Stimulated activated CD4-positive, alpha-beta T cell treated with anti-CD3 and anti-CD28 coated beads, Interleukin-1b, Interleukin-23, amount 100 ng/mL, for 4 hours (primary cell): ENCODE results near the gene HM13.
A peak's percentile ranks its signal among the peaks of the same experiment; 100 is the strongest.
"Not testable (repeated sequence)": the region's sequence is repeated elsewhere in the genome, so short reads cannot be mapped to it uniquely, and the experiment has no call there.

Experiments
- DNase-seq, 2 donors: peaks; one replicate each; pipeline ENCODE4 v3.0.0-alpha.2; 2020; ENCODE audit warnings: low read depth in 2 of 2

Gene HM13

DNA sequence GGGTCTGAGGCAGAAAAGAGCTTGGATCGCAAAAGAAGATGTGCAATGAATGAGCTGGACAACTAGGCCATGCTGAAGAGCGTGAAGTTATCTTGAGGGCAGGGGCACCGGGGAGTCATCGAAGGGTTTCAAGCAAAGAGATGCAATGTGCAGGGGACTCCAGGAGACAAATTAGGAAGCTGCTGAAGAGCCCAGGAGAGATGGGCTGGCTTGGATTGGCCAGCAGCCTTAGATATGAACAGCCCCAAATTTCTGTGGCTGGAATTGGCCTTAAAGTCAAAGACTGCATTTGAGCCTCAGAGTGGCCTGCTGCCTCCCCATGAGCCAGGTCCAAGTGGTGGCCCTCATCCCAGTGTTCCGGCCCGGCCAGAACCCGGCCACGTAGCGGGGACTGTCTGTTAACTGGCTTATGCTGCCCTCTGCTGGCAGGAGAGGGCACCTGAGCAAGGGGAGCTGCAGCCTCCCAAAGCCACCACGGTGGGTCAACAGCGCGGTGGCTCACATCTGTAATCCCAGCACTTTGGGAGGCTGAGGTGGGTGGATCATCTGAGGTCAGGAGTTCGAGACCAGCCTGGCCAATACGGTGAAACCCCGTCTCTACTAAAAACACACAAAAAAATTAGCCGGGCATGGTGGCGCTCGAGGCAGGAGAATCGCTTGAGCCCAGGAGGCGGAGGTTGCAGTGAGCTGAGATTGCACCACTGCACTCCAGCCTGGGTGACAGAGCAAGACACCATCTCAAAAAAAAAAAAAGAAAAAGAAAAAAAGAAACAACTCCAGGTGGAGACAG lies 11.2 kb upstream of the HM13 start:
- DNase-seq, result peak; percentile 68 to 69

DNA sequence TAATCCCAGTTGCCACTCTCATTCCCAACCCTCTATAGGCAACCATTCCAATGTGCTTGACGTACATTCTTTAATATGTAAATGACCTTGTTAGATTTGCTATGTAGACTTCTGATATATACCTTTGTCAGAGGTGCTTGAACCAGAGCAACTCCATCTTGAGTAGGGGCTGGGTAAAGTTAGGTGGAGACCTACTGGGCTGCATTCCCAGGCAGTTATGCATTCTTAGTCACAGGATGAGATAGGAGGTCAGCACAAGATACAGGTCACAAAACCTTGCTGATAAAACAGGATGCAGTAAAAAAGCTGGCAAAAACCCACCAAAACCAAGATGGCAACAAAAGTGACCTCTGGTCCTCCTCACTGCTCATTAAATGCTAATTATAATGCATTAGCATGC lies 8.3 kb upstream of the HM13 start:
- DNase-seq, result no peak

DNA sequence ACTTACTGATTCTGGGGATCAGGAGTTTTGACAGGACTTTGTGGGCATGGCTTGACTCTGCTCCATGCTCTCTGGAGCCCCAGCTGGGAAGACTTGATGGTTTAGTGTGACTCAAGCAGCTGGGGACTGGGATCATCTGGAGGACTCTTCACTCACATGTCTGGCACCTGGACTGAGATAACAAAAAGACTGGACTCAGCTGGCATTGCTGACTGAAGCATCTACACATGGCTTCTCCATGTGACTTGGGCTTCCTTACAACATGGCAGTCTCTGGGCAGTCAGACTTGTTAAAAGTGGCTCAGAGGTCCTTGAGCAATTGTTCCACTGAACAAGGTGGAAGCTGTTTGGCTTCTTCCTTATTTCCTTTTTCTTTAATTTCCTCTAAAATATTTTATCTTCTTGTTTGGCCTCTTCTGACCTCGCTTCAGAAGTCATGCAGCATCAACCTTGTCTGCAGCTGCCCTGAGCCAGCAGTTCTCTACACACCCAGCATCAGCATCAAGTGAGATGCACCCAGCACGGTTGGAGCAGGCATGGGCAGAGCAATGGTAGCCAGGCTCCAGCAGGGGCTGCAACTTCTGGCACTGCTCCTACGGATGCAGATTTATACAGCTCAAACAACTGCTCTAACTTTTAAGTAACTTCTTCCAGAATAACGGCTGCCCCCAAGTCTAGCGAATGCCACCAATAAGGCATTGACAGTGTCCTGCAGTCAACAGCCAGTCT lies 5.6 kb upstream of the HM13 start:
- no peak for DNase-seq

DNA sequence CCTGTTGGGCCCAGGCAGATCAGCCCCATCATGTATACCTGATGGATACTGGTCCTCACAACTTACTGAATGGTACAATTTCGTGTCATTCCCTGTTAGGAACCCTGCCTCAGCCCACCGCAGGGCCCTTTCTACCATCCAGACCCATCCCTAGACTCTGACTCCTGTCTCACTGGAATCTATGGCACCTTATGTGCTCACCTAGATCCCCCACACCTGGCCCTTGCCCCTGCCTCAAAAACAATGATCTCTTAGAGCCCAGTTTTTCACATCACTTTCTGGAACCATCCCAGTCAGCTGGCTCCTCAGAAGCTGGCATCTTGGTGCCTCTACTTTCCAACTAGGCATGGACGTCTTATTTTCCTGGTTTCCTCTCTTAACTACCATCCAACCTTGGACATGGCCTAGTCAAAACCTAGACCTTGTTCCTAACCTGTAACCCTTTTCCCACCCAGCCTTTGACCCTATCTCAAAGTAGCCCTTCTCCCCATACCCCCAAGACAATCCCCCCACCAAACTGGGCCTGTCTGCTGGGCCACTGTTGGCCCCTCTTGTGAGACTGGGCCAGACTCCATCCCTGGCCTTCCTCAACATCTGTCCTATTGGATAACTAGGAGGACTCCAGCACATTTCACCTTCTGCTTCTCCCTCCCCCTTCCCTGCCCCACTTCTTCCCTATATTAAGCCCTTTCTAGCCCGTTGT lies 981 bp downstream of the HM13 start:
- no peak for DNase-seq

DNA sequence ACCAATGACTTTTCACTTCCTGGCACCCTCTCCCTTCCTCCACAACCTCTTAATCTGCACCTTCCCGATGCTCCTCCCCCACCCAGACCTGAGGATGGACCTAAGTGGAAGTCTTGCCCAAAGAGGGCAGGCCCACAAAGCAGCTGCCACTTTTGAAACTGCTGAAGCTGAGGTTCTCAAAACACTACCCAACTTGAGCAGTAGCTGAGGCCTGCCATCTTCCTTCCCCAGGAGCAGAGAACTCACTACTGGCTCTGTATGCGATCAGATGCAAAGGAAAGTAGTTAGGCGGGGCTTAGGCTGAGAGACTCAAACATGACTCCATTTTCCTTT lies 1.5 kb downstream of the HM13 start:
- no peak for DNase-seq

DNA sequence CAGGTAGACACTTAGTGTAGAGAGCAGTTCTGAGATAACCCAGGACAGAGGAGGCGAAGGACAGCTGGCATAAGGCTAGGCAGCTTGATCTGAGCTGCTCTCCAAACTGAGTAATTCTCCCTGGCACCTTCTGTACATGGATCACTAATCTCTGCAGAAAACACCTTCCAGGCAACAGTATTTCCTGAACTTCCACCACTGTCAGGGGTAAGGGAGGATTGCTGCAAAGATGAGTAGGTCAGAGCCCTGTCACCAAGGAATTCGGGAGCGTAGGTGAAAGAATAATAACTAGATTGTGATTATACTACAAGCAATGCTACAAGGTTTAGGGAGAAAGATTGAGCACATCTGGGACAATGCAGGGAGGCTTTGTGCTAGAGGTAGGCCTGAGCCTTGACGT lies 1.9 kb downstream of the HM13 start:
- DNase-seq, result no peak

DNA sequence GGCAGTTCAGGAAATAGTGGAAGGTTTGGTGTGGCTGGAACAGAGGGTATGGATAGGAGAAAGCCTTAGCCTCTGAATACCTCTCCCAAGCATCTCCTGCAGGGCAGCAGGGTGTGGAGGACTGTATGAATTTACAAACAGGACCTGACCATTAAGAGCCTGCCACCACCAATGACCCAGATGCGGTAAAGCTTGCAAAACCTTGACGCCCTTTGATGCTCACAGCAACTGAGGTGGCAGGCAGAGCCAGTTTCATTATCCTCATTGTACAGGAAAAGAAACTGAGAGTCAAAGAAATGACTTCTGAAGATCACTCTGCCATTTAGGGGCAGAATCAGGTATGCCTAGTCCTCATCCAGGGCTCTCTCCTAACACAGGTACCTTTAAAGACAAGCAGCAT lies 2.4 kb downstream of the HM13 start:
- DNase-seq, result no peak

DNA sequence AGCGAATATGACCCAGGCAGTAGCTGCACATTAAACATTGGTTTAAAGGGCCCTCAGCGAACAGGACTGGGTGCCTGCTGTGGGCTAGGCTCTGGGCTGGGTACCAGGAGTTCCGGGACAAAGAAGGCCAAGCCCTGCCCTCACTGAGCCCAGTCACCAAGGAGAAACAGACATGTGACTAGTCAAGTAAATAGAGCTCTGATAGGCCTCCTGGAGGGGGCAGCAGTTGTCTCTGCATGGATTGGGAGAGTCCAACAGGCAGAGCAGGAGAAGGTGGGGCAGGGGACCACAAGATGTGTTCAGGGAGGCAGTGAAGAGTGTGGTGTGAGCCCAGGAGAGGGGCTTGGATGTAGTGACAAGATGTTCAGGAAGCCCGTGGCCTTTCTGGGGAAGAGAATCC lies 3.1 kb downstream of the HM13 start:
- no peak for DNase-seq

DNA sequence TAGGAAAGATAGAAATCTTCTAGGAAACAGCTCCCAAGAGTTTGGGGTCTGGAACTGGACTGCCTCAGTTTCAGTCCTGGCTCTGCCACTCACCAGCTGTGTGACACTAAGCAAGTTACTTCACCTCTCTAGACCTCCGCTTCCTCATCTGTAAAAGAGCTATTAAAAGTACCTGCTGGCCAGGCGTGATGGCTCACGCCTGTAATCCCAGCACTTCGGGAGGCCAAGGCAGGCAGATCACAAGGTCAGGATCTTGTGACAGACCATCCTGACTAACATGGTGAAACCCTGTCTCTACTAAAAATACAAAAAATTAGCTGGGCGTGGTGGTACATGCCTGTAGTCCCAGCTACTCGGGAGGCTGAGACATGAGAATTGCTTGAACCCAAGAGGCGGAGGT lies 7.0 kb downstream of the HM13 start:
- not testable (repeated sequence) for DNase-seq

DNA sequence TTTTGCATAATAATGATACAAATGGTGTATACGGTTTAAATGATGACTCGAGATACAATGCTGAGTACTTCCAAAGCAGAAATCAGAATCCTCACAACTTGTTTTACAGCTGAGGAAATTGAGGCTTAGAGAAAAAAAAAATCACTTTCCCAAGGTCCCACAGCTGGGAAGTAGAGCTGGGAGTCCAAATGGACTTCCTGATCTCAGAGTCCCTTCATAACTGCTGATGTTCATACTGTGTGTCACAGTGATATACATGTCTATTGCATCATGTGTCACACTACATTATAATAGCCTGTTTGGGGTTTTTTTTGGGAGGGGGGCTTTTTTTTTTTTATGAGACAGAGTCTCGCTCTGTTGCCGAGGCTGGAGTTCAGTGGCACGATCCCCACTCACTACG lies 8.5 kb downstream of the HM13 start:
- no peak for DNase-seq

DNA sequence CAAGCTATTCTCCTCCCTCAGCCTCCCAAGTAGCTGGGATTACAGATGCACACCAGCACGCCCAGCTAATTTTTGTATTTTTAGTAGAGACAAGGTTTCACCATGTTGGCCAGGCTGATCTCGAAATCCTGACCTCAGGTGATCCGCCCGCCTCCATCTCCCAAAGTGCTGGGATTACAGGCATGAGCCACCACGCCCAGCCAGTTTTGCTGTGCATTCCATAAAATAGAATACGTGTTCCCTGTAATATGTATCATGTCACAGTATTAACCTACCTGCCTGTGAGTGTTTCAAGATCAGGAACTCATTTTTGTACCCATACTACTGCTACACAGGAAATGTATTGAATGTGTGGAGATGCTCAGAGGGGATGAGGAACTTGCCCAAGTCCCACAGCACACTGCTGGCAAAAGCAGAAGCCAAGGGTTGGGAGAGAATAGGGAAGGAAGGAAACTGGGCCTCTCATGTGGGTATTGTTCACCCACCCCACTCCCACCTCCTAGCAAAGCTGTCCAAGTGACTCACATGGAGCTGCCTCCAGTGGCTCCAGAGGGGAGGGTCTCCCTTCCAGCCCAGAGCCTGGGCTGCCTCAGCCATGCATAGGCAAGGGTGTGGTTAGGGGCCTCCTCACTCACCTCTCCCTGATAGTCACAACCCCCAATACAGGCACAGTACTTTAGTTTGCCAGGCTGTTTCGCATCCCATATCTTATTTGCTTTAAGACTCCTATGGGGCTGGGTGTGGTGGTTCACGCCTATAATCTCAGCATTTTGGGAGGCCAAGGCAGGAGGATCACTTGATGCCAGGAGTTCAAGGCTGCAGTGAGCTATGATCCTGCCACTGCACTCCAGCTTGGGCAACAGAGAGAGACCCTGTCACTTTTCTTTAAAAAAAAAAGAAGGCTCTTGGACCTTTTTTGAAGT lies 9.4 kb downstream of the HM13 start:
- DNase-seq, result no peak

DNA sequence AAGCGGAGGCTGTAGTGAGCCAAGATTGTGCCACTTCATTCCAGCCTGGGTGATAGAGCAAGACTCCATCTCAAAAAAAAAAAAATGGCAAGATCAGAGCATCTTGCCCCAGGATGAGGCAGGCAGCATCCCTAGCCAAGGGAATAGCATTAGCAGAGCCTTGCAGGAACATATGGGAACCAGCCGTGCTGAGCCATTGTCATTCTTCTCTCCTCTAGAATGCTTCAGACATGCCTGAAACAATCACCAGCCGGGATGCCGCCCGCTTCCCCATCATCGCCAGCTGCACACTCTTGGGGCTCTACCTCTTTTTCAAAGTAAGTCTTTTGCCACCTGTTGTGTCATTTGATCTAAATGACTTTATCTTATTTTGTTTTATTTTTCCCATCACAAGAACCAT lies 13.0 kb downstream of the HM13 start:
- DNase-seq, result no peak

DNA sequence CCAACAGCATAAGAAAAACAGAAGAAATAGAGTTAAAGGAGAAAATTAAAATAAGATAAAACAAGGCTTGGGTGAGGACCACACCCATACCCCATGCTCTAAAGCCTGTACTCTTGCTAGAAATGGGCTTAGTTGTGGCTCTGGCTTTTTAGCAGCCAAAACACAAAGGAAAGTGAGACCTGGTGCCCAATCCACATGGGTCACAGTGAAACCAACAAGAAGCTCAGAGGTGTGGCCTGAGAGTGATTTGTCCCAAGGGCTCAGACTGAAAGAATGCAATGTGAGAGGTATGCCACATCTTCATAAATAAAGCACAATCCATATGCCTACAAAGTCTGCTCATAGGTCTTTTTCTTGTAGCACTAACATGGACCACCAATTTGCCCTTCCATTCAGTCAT lies 21.1 kb downstream of the HM13 start:
- no peak for DNase-seq

DNA sequence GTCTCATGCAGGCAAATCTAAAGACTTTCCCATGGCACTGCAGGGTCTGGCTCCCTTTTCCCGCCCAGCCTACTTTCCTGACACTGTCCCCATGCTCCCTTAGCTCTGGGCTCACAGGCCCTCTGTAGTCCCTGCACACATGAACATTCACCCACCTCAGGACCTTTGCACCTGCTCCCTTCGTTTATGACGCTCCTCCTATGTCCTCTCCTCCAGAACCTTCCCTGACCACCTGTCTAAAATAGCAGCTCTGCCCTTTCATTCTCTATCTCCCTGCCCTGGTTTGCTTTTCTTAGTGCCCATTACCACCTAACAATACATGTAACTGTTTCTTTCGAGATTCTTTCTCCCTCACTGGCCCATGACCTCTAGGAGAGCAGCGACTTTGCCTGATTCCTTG lies 22.3 kb downstream of the HM13 start:
- no peak for DNase-seq

DNA sequence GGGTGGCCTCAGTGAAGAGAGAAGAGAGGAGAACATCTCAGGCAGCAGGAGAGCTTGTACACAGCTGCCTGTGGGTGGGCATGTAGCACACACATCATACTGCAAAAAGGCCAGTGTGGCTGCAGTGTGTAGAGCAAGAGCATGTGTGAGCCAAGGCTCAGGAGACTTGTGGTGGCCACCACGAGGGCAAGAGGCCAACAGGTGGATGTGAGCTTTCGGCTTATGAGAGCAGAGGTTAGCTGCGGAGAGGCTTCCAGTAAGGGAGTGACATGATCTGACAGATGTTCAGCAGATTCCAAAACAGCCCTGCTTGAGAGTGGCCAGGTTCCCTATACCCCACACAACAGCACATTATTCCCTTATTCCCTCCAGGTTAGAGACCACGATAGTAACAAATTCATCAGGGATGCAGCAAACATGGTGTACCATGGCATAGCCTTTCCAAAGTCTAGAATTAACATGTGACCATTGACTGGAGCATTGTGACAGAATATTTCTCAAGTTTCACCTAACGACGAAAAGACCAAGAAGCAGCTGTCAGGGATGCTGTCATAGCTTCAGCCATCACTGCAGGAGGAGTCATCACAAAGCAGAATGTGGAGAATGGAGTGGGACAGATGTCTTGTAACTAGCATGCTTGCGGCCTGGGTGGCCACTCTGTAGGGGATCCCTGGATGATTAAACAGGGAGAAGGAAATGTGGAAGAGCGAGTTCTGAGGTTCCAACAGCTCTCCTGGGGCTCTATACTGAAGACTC lies 23.1 kb downstream of the HM13 start:
- no peak for DNase-seq

DNA sequence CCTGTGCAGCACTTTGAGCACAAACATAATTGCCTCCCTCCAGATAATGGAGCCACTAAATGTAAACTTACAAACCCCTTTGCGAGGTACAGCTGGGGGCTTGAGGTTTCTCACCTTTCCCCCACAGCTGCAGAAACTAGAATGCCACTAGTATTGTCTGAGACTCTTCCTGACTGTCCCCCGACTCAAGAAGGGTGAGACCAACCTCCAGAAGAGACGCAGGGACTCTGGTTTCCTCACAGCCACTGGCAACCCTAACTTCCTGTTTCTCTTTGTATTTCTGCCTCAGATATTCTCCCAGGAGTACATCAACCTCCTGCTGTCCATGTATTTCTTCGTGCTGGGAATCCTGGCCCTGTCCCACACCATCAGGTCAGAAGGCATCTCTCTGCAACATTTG lies 23.6 kb downstream of the HM13 start:
- DNase-seq, result no peak

DNA sequence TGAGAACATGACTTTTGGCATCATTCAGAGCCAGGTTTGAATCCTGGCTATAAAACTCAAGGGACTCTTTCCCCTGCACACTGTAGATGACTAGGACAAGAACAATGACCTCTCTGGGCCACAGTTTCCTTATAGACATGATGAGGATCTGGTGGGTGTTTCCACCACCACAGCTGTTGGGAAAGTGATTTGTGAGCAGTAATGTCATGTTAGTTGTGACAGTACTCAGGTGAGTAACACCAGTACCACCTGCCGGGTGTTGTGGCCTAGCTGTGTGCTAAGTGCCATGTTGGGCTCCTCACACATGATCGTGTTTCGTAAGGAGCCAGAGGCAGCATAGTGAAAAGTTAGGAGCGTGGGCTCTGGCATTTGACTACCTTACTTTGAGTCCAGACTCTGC lies 24.1 kb downstream of the HM13 start:
- no peak for DNase-seq

DNA sequence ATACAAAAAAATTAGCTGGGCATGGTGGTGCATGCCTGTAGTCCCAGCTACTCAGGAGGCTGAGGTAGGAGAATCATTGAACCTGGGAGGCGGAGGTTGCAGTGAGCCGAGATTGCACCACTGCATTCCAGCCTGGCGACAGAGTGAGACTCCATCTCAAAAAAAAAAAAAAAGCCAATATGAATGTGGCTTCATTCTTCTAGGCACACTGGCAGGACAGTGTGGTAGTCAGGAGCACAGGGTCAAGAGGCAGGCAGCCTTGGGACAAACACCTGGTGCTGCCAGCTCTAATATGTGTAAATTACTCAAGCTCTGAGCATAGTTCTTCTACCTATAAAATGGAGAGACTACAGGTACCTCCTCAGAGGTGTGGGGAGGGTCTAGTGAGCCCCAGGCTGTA lies 25.4 kb downstream of the HM13 start:
- not testable (repeated sequence) for DNase-seq

DNA sequence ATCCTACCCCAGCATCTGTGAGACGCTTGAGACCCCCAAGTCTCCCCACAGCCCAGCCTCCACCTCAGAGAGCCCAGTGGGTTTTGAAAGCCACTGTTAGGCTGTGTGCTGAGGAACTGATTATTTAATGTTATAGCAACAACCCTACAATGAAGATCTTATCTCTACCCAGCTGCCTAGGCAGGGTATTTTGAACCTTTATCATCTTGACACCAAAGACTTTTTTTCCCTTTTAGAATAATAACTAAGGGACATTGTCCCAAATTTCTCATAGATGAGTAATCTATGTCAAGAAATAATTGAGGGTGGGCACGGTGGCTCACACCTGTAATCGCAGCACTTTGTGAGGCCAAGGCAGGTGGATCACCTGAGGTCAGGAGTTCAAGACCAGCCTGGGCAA lies 26.2 kb downstream of the HM13 start:
- no peak for DNase-seq

DNA sequence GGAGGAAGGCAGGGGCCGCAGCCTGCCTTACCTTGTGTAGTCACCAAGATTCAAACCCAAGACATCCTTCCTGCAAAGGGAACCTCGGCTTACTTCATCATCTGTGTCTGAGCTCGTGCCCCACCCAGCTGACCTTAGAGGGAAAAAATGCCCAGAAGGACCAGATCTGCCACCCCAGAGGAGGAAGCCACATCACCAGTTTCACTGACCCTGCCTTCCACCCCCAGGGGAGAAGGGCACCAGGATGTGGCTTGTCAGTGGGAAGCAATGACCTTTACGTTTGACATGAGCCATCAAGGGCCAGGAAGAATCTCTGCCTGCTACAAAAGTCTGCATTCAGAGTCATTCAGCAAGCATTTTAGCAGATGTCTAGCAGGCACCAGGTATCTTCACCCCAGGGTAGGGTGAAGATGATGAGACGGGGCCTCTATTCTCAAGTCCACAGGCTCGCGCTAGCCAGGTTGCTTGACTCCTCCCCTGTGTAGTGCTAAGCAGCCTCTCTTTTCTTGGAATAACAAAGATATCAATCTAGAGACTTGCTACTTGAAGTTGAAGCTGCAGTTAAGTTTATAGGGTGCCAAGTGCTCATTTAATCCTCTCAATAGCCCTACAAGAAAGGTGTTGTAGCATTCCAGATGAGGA lies 28.1 kb downstream of the HM13 start:
- DNase-seq, result no peak

DNA sequence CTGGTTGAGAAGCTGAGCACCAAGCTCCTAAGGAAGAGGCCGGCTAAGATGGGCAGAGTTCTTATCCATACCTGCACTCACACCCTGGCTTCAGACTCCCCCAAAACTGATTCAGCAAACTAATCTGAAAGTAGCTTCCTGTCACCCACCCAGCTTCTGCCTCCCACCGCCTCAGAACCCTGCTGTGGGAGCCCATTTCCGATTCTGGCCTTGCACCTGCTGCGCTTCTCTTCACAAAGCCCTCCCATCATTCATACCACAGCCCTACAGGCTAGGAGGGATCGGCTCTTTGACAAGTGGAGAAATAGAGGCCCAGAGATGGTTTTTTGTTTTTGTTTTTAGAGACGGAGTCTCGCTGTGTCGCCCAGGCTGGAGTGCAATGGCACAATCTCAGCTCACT lies 28.7 kb downstream of the HM13 start:
- DNase-seq, result no peak
